Stimulated activated CD8-positive, alpha-beta memory T cell treated with anti-CD3 and anti-CD28 coated beads, Interleukin-12 subunit alpha, Interleukin-12 subunit beta, amount 100 ng/mL, for 24 hours (primary cell): ENCODE data around the gene KIR3DL3.
"Not testable (repeated sequence)": the region's sequence is repeated elsewhere in the genome, so short reads cannot be mapped to it uniquely, and the experiment has no call there.

ENCODE experiments used
- DNase-seq: peaks from one replicate; pipeline ENCODE4 v3.0.0-alpha.2; 2020; ENCODE audit errors: extremely low read depth

The KIR3DL3 gene

DNA sequence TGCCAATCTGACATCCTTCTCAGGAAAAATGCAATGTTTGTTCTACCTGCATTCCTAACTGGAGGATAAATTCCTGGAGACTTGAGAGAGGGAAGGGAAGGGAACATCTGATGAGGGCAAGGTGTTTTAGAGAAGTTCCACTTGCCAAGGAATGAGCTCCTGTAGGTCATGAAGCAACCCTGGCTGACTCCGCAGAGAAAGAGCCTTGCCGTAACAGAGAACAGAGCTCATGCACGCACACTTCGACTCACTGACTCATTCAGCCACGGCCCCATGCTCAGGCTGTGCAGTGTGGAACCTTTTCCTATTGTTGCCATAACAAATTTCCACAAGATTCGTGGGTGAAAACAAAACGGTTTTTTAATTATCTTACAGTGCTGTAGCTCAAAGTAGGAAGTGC is 54.7 kb downstream of the KIR3DL3 start:
- DNase-seq = not testable (repeated sequence)

DNA sequence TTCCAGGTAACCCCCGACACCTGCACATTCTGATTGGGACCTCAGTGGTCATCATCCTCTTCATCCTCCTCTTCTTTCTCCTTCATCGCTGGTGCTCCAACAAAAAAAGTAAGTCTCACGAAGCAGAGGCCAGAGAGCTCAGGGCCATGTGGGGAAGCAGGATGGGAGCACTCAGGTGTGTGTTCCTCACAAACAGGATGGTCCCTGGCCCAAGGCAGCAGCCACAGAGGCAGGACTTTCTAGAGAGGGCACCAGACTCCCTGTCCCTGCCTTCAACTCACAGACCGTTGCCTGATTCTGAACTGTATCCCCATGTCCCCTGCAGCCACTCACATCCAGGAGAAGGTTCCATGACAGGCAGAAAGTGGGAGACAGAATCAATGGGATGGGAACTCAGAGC is 58.7 kb downstream of the KIR3DL3 start:
- not testable (repeated sequence) for DNase-seq
